ENCODE data around the gene PPP1R14D. TPM values are rescaled to one million over a fixed set of nuclear protein-coding genes. Genes with fewer than 3 reads are reported as not detected.

Gene PPP1R14D
- total and polyA plus RNA-seq, 2 experiments from 2014 or later = not detected

GRCh38 chr15:40819048-40819447 is 9.5 kb downstream of the PPP1R14D start:
- Histone ChIP-seq H3K36me3 (ENCODE audit: insufficient read depth) (no peaks in the 10 kb centered on the region), H3K9me2 (ENCODE audit: insufficient read depth) (no peaks in the 10 kb centered on the region), H3K27ac (ENCODE audit: low read depth) (no peak overlapping the region), H2AFZ (no peak overlapping the region), H4K20me1 (replicated peaks; ENCODE audit: insufficient read depth) (no peaks in the 10 kb centered on the region), H3K4me2 (no peak overlapping the region), H3K4me1 (ENCODE audit: insufficient read depth) (no peaks in the 10 kb centered on the region), H3K27me3 (ENCODE audit: insufficient read depth) (no peaks in the 10 kb centered on the region), H3K79me2 (replicated peaks; ENCODE audit: insufficient read depth) (no peaks in the 10 kb centered on the region), H3F3A (replicated peaks; ENCODE audit: low read depth) (no peaks in the 10 kb centered on the region), H3K4me3 (no peak overlapping the region)
- no peaks in the 10 kb centered on the region for H3K9me3 Mint-ChIP-seq
- DNase-seq (ENCODE audit: low spot score) = no peak
- no peak for ATAC-seq
- no peak overlapping the region for H3K4me3 Mint-ChIP-seq
- H3K36me3 Mint-ChIP-seq (ENCODE audit: low read depth) = peaks cover 6% of the 10 kb centered on the region; the same call in 1 of the 3 replicates
- H3K27ac Mint-ChIP-seq = no peak overlapping the region
- H3K27me3 Mint-ChIP-seq (ENCODE audit: insufficient read depth, low read depth, poor library complexity) = peaks cover 5% of the 10 kb centered on the region
- H3K4me1 Mint-ChIP-seq = no peaks in the 10 kb centered on the region
- TF ChIP-seq STAT1 (IDR thresholded peaks at IDR 0.05; ENCODE audit: unreplicated experiment) = no peak
- no peak for TF ChIP-seq JUNB (IDR thresholded peaks at IDR 0.05; ENCODE audit: unreplicated experiment)
- no peak for TF ChIP-seq EZH2 (IDR thresholded peaks at IDR 0.05; ENCODE audit: low read depth, unreplicated experiment)
- no peak for TF ChIP-seq NANOG (IDR thresholded peaks at IDR 0.05; ENCODE audit: borderline replicate concordance)
- no peak for TF ChIP-seq ZNF114 (CRISPR knock-in tag; IDR thresholded peaks at IDR 0.05)
- TF ChIP-seq, protein P1, sequence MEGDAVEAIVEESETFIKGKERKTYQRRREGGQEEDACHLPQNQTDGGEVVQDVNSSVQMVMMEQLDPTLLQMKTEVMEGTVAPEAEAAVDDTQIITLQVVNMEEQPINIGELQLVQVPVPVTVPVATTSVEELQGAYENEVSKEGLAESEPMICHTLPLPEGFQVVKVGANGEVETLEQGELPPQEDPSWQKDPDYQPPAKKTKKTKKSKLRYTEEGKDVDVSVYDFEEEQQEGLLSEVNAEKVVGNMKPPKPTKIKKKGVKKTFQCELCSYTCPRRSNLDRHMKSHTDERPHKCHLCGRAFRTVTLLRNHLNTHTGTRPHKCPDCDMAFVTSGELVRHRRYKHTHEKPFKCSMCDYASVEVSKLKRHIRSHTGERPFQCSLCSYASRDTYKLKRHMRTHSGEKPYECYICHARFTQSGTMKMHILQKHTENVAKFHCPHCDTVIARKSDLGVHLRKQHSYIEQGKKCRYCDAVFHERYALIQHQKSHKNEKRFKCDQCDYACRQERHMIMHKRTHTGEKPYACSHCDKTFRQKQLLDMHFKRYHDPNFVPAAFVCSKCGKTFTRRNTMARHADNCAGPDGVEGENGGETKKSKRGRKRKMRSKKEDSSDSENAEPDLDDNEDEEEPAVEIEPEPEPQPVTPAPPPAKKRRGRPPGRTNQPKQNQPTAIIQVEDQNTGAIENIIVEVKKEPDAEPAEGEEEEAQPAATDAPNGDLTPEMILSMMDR (conservative IDR thresholded peaks at IDR 0.05; ENCODE audit: low read depth in 2 of 2) = no peak
- TF ChIP-seq REST (IDR thresholded peaks at IDR 0.05; ENCODE audit: unreplicated experiment) = no peak
- no peak for TF ChIP-seq CREB1 (CRISPR knock-in tag; IDR thresholded peaks at IDR 0.05; ENCODE audit: low read depth)
- no peak for TF ChIP-seq EZH2phosphoT487 (IDR thresholded peaks at IDR 0.05; ENCODE audit: unreplicated experiment)
- TF ChIP-seq ZNF331 (CRISPR knock-in tag; IDR thresholded peaks at IDR 0.05; ENCODE audit: low read depth) = no peak

DNA sequence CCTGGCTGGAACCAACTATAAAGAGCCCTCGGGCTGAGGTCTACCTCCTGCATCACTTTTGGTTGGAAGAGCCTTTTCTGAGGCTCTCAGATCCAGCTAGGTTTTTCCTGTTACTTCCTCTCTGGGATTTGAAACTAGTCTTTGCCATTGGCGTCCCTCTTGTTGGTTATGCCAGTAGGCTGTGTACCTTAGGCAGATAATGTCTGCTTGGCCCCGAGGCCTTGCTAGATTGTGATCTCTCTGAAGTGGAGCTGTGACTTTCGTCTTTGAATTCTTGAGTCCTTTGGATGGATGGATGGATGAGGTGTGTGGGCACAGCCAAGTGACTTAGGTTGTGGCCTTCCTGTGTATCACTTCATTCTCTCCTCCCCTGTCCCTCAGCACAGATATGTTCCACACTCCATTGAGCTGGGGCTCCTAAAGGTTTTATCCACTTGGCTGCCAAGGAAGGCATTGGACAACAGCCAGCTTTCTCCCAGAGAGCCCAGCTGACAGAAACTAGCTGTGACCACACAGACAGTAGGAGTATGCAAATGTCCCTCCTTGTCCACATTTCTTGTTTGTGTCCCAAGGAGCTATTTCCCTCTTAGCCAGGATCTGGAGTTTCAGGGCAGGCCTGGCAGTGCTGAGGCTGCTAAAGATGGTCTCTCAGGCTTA is 13.3 kb downstream of the PPP1R14D start:
- no peaks in the 10 kb centered on the region for H3K36me3 ChIP-seq (ENCODE audit: insufficient read depth)
- H2AFZ ChIP-seq = no peak overlapping the region
- H3K9me3 Mint-ChIP-seq = no peaks in the 10 kb centered on the region
- peaks cover 6% of the 10 kb centered on the region; the same call in 1 of the 3 replicates for H3K36me3 Mint-ChIP-seq (ENCODE audit: low read depth)
- H3K27ac ChIP-seq (ENCODE audit: low read depth) = no peak overlapping the region
- no peaks in the 10 kb centered on the region for H3K4me1 Mint-ChIP-seq
- H4K20me1 ChIP-seq (replicated peaks; ENCODE audit: insufficient read depth) = no peaks in the 10 kb centered on the region
- no peak for ATAC-seq
- no peaks in the 10 kb centered on the region for H3F3A ChIP-seq (replicated peaks; ENCODE audit: low read depth)
- H3K9me2 ChIP-seq (ENCODE audit: insufficient read depth) = no peaks in the 10 kb centered on the region
- H3K4me3 Mint-ChIP-seq = no peak overlapping the region
- H3K79me2 ChIP-seq (replicated peaks; ENCODE audit: insufficient read depth) = no peaks in the 10 kb centered on the region
- H3K4me3 ChIP-seq = no peak overlapping the region
- no peak overlapping the region for H3K4me2 ChIP-seq
- no peak for DNase-seq (ENCODE audit: low spot score)
- no peaks in the 10 kb centered on the region for H3K4me1 ChIP-seq (ENCODE audit: insufficient read depth)
- no peak overlapping the region for H3K27ac Mint-ChIP-seq
- H3K27me3 Mint-ChIP-seq (ENCODE audit: insufficient read depth, low read depth, poor library complexity) = peaks cover 6% of the 10 kb centered on the region
- no peaks in the 10 kb centered on the region for H3K27me3 ChIP-seq (ENCODE audit: insufficient read depth)
- TF ChIP-seq EZH2phosphoT487 (IDR thresholded peaks at IDR 0.05; ENCODE audit: unreplicated experiment) (no peak), STAT1 (IDR thresholded peaks at IDR 0.05; ENCODE audit: unreplicated experiment) (no peak), ZNF331 (CRISPR knock-in tag; IDR thresholded peaks at IDR 0.05; ENCODE audit: low read depth) (no peak), ZNF114 (CRISPR knock-in tag; IDR thresholded peaks at IDR 0.05) (no peak)
- TF ChIP-seq, protein P2, sequence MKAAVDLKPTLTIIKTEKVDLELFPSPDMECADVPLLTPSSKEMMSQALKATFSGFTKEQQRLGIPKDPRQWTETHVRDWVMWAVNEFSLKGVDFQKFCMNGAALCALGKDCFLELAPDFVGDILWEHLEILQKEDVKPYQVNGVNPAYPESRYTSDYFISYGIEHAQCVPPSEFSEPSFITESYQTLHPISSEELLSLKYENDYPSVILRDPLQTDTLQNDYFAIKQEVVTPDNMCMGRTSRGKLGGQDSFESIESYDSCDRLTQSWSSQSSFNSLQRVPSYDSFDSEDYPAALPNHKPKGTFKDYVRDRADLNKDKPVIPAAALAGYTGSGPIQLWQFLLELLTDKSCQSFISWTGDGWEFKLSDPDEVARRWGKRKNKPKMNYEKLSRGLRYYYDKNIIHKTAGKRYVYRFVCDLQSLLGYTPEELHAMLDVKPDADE (IDR thresholded peaks at IDR 0.05) = no peak
- TF ChIP-seq, protein P1 (conservative IDR thresholded peaks at IDR 0.05; ENCODE audit: low read depth in 2 of 2) = no peak

All from GM23338 (cell line).